Measurements from ENCODE around the gene ASAP3. TPM values are rescaled to one million over a fixed set of nuclear protein-coding genes. Genes with fewer than 3 reads are reported as not detected.

The ASAP3 gene
- polyA plus RNA-seq, 5 donors = 37.7 to 47.9 (median 43.1) TPM

Other genes with a start within 250 kb of the ASAP3 start
- 100 to 1,000 TPM; 212 to 283 (median 233) TPM for gene HNRNPR, start 139.9 kb downstream of the ASAP3 start, polyA plus RNA-seq (ENCODE audit: insufficient read depth in 1 of 5, insufficient read length in 5 of 5, low replicate concordance in 1 of 5)
- gene ZNF436, start 114.3 kb downstream of the ASAP3 start, polyA plus RNA-seq (ENCODE audit: insufficient read depth in 1 of 5, insufficient read length in 5 of 5, low replicate concordance in 1 of 5) = 10 to 100 TPM; 24.8 to 41.7 (median 34.9) TPM
- 10 to 100 TPM; 15.2 to 39.8 (median 28.2) TPM for gene TCEA3, start 59.4 kb downstream of the ASAP3 start, polyA plus RNA-seq (ENCODE audit: insufficient read depth in 1 of 5, insufficient read length in 5 of 5, low replicate concordance in 1 of 5)
- 1 to 10 TPM; 3.2 to 5.5 (median 3.7) TPM for gene E2F2, start 47.1 kb upstream of the ASAP3 start, polyA plus RNA-seq (ENCODE audit: insufficient read depth in 1 of 5, insufficient read length in 5 of 5, low replicate concordance in 1 of 5)
- gene ID3, start 75.3 kb upstream of the ASAP3 start, polyA plus RNA-seq (ENCODE audit: insufficient read depth in 1 of 5, insufficient read length in 5 of 5, low replicate concordance in 1 of 5) = 100 to 1,000 TPM; 156 to 210 (median 168) TPM
- 1,000 to 10,000 TPM; 2,753 to 3,538 (median 2,785) TPM for gene RPL11, start 207.6 kb upstream of the ASAP3 start, polyA plus RNA-seq (ENCODE audit: insufficient read depth in 1 of 5, insufficient read length in 5 of 5, low replicate concordance in 1 of 5)